HG03354 (cell line): Measurements from ENCODE around the gene ADAMTSL1.

Experiments used
- ATAC-seq: cut with Tn5 transposase; IDR thresholded peaks from one replicate; pipeline ENCODE4 v1.9.1; 2021; ENCODE audit warnings: mild to moderate bottlenecking; ENCODE audit not compliant: unreplicated experiment, poor library complexity, severe bottlenecking

The ADAMTSL1 gene

GRCh38 chr9:18543406-18544192, 69.6 kb downstream of the ADAMTSL1 start:
- no peak for ATAC-seq

- no peak for ATAC-seq
Measured at GRCh38 chr9:18544456-18544855, 70.5 kb downstream of the ADAMTSL1 start.

DNA sequence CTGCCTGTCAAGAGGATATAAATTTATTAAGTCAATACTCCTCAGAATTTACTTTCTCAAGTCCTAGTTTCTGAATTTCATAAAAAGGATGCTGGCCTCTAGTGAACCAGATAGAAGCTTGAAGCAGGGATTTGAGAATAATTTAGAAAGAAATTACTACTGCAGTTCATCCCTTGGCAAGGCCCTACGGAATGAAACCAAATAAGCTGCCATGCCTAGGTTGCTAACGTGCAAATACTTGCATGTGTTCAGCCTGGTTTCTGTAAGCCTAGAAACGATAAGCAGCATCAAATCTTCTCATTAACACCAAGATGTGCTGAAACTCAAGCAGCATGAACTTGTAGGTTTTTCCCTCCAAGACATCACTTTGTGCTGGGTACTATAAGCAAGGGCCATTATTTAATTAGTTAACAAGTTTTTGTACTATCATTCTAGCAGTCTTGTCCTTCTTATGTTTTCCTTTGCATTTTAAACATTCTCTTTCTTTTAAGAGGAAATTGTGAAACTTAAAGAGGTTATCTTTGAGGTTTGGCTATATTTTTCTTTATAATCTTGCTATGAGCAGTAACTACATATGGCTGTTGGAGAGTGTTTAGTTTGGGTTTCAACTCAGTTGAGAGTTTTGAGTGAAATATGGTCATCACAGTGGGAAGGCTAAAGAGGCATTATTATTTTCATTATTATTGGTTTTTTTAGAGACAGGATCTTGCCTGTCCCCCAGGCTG, 71.8 kb downstream of the ADAMTSL1 start:
- ATAC-seq, result no peak

DNA sequence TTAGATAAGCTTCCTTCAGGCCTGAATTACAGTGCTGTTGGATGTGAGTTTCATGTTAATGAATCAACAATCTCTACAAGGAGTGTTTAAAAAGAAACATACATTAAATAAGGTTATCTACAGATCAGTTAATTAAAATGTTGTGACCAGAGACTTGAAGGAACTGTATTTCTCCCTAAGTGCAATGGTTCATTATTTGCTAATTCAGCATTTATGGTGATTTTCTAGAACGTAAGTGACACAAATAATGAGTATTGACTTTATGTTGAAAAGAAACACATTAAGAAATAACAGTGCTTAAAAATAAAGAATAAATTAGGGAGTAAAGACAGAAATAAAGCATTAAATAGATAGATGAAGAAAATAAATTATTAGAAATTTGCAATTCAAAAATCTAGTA, 74.5 kb downstream of the ADAMTSL1 start:
- no peak for ATAC-seq

GRCh38 chr9:18549772-18550171, 75.8 kb downstream of the ADAMTSL1 start:
- ATAC-seq, result no peak

DNA sequence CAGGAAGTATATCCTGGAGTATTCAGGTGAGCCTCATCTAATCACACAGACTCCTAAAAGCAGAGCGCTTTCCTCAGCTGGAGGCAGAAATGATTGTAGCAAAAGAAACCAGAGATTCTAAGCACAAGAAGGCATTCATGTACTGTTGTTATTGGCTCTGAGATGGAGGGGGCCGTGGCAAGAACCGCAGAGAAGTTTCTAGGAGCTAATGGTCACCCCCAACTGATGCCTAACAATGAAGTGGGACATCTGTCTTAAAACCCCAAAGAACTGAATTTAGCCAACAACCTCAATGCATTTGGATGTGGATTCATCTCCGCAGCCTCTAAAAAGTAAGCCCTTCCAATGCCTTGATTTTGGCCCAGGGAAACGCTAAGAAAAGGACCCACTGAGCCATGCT, 76.3 kb downstream of the ADAMTSL1 start:
- ATAC-seq, result no peak

- no peak for ATAC-seq
Measured at GRCh38 chr9:18554244-18554643, 80.3 kb downstream of the ADAMTSL1 start.

GRCh38 chr9:18555105-18555883, 81.3 kb downstream of the ADAMTSL1 start:
- ATAC-seq, result no peak

DNA sequence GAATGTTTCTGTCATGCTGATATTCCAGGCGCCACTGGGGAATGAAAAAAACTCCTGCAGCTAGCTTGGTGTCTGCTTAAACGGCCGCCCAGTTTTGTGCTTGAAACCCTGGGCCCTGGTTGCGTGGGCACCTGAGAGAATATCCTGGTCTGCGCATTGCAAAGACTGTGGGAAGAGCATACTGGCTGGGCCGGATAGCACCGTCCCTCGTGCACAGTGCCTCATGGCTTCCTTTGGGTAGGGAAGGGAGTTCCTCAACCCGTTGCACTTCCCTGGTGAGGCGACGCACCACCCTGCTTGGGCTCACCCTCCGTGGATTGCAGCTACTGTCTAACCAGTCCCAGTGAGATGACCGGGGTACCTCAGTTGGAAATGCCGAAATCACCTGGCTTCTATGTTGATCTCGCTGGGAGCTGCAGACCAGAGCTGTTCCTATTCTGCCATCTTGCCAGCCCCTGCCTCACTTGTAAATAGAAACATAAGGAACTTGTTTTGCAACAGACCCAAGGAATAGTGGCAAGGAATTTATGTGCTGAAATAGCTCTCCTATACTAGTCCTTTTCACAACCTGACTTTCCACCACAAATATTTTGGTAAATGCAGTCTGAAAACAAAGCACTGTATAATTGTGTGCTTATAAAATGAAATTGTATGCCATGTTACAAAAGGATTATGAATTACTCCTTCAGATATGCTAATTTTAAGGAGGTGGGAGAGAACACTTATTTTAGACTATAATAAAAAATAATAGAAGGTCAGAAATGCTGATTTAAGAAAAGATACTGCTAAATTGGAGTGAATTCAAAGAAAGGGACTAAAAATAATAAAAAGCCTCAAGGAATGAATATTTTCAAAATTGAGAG, 90.3 kb downstream of the ADAMTSL1 start:
- no peak for ATAC-seq

- ATAC-seq, result no peak
Measured at GRCh38 chr9:18566121-18566520, 92.2 kb downstream of the ADAMTSL1 start.

DNA sequence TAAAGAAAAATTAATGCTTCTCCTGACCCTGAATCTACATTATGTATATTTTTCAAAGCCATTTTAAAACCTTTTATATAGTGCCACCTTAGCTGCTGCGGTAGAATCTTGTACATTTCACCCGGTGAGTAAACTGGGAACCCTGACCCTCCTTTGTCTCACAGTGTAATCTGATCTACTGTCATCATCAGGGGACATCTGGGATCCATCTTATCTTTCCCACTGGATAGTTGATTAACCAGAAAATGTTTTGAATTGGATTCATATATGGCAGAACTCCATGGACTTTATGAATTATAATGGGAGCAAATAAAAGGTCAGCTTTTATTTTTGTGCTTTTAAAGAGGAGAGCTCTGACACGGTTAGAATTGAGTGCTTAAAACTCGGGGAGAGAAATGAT, 95.0 kb downstream of the ADAMTSL1 start:
- ATAC-seq, result no peak

- no peak for ATAC-seq
Measured at GRCh38 chr9:18569941-18570630, 96.1 kb downstream of the ADAMTSL1 start.

- ATAC-seq, result no peak
Measured at GRCh38 chr9:18573021-18573556, 99.1 kb downstream of the ADAMTSL1 start.

DNA sequence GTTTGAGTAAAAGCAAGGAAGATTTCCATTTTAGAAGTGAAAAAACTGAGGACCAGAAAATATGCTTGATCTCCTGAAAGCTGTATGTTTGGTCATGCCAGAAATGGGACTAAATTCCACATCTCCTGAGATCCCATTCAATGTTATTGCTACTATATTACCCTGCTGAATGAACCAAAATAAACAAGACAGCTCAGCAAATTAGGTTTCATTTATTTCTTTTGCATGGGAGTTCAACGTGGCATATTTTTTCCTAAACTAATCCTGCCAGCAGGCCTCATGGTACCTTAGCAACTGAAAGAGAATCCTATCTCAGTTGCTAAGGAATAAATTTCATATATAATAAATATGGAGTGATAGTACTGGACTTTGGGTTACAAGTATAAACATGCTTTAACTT, 101.7 kb downstream of the ADAMTSL1 start:
- ATAC-seq, result no peak

GRCh38 chr9:18579536-18579935, 105.6 kb downstream of the ADAMTSL1 start:
- ATAC-seq, result no peak

GRCh38 chr9:18580151-18580550, 106.2 kb downstream of the ADAMTSL1 start:
- no peak for ATAC-seq

- ATAC-seq, result no peak
Measured at GRCh38 chr9:18585996-18586395, 112.0 kb downstream of the ADAMTSL1 start.

GRCh38 chr9:18588002-18588401, 114.0 kb downstream of the ADAMTSL1 start:
- no peak for ATAC-seq

DNA sequence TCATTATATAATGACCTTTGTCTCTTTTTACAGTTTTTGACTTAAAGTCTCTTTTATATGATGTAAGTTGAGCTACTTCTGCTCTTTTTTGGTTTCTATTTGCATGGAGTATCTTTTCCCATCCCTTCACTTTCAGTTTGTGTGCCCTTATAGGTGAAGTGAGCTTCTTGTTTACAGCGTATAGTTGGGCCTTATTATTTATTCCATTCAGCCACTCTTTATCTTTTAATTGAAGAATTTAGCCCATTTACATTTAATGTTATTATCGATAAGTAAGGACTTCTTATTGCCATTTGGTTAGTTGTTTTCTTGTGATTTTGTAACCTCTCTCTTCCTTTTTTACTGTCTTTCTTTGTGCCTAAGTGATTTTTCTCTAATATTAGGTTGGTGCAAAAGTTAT, 117.3 kb downstream of the ADAMTSL1 start:
- ATAC-seq, result no peak
